Peyer's patch (tissue), 4 donors: ENCODE measurements around the gene DIS3L2. TPM values are rescaled to one million over a fixed set of nuclear protein-coding genes. Genes with fewer than 3 reads are reported as not detected.

Source experiments
- DNase-seq, 3 donors: peaks; one replicate each; pipeline ENCODE4 v3.0.0-alpha.2; 2017 to 2019
- H3K27ac ChIP-seq, 4 donors: fragments of 200-600 bp; sonication (generic); one replicate each; pipeline ENCODE4 v1.5.1; 2016 to 2019
- H3K27me3 ChIP-seq, 2 donors: fragments of 200-600 bp; sonication (generic); one replicate each; pipeline ENCODE4 v1.5.1; 2019
- H3K36me3 ChIP-seq, 3 donors: fragments of 200-600 bp; sonication (generic); one replicate each; pipeline ENCODE4 v1.5.1; 2016 to 2019
- H3K4me1 ChIP-seq, 4 donors: fragments of 200-600 bp; sonication (generic); one replicate each; pipeline ENCODE4 v1.5.1; 2016 to 2019
- H3K4me3 ChIP-seq, 4 donors: fragments of 200-600 bp; sonication (generic); 1 replicate in 3 of 4; 2 replicates in 1 of 4; pipeline ENCODE4 v1.5.1; 2016 to 2019; ENCODE audit warnings: mild to moderate bottlenecking in 1 of 4
- H3K9me3 ChIP-seq, 4 donors: fragments of 200-600 bp; sonication (generic); one replicate each; pipeline ENCODE4 v1.5.1; 2016 to 2019; ENCODE audit warnings: mild to moderate bottlenecking in 1 of 4
- CTCF ChIP-seq, 6 experiments: fragments of 450-650 bp in 4 of 6; fragments of 200-600 bp in 2 of 6; sonication (generic) in 1 of 6; IDR thresholded peaks; one replicate each; pipeline ENCODE4 v1.5.1; 2017 to 2019; ENCODE audit warnings: antibody characterized with exemption in 6 of 6, mild to moderate bottlenecking in 3 of 6, moderate library complexity in 1 of 6
- POLR2A ChIP-seq, 2 donors: fragments of 450-650 bp; IDR thresholded peaks; one replicate each; pipeline ENCODE4 v1.5.1; 2017; ENCODE audit warnings: antibody characterized with exemption in 2 of 2, mild to moderate bottlenecking in 2 of 2, moderate library complexity in 2 of 2
- total RNA-seq, 4 donors: library from RNA; depleted of rRNA; stranded (reverse); fragments of >200 nt; gene quantifications; one replicate each; pipeline ENCODE4 v1.1.0, GENCODE V29; 2016

The DIS3L2 gene
- total RNA-seq, 4 donors from 2014 or later: 26.4 to 147 (median 58.3) TPM

- Histone ChIP-seq H3K36me3 (no peaks in the 10 kb centered on the region), H3K27me3 (no peaks in the 10 kb centered on the region), H3K4me3 (no peak overlapping the region), H3K4me1 (no peaks in the 10 kb centered on the region), H3K9me3 (no peaks in the 10 kb centered on the region), H3K27ac (no peak overlapping the region)
- no peak for TF ChIP-seq CTCF (IDR thresholded peaks at IDR 0.05)
- no peak for TF ChIP-seq POLR2A (IDR thresholded peaks at IDR 0.05)
- no peak for DNase-seq
These were observed 82.5 kb downstream of the DIS3L2 start for GRCh38 chr2:232043966-232044365.

DNA sequence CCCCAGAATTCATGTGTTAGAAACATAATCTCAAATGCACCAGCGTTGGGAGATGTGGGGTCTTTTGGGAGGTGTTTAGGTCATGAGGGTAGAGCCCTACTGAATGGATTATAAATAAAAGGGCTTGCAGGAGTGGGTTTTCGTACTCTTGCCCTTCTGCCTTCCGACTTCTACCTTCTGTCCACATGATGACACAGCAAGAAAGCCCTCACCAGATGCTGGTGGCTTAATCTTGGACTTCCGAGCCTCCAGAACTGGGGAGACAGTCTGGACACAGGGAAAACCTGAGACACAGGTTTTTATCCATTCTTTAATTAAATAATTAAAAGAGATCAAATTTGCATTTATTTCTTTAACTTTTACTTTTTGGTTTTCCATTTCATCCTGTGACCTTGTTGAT lies 87.8 kb downstream of the DIS3L2 start:
- Histone ChIP-seq H3K27me3 (no peaks in the 10 kb centered on the region), H3K36me3 (no peaks in the 10 kb centered on the region), H3K4me3 (no peak overlapping the region), H3K4me1 (no peaks in the 10 kb centered on the region), H3K27ac (no peak overlapping the region), H3K9me3 (no peaks in the 10 kb centered on the region)
- no peak for DNase-seq
- TF ChIP-seq POLR2A (IDR thresholded peaks at IDR 0.05) (no peak), CTCF (IDR thresholded peaks at IDR 0.05) (no peak)

DNA sequence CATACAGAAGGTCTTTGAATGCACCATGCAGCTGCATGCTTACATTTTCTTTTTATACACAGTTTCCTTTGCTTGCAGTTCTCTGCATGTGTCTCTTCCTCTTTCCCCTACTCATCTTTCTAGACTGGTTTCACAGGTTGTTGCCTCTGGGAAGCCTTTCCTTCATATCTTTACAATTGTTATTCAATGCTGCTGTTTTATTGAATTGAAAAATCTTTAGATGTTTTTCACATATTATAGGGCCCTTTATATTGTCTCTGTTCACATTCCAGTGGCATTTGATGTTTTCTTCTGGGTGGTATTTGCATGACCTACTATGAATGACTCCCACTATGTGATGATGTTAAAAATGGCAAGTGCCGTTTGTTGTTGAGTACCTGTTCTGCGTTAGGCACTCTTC lies 91.1 kb downstream of the DIS3L2 start:
- no peaks in the 10 kb centered on the region for H3K4me1 ChIP-seq
- no peaks in the 10 kb centered on the region for H3K36me3 ChIP-seq
- H3K27ac ChIP-seq: no peak overlapping the region
- H3K27me3 ChIP-seq: no peaks in the 10 kb centered on the region
- H3K4me3 ChIP-seq: no peak overlapping the region
- H3K9me3 ChIP-seq: no peaks in the 10 kb centered on the region
- DNase-seq: no peak
- TF ChIP-seq POLR2A (IDR thresholded peaks at IDR 0.05) (no peak), CTCF (IDR thresholded peaks at IDR 0.05) (no peak)

DNA sequence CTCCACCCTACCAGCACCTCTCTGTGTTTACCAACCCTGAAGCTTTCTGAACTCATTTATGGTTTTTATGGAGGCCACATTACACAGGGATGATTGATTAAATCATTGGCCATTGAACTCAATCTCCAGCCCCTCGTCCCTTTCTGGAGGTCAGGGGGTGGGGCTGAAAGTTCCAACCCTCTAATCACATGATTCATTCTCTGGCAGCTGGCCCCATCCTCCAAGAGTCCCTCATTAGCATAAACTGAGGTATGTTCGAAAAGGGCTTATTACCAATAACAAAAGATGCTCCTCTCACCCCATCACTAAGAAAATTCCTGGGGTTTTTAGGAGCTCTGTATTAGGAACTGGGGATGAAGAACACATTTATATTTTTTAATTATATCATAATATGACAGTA lies 92.3 kb downstream of the DIS3L2 start:
- H3K27me3 ChIP-seq: no peaks in the 10 kb centered on the region
- H3K4me3 ChIP-seq: no peak overlapping the region
- no peaks in the 10 kb centered on the region for H3K9me3 ChIP-seq
- no peak overlapping the region for H3K27ac ChIP-seq
- H3K36me3 ChIP-seq: no peaks in the 10 kb centered on the region
- TF ChIP-seq CTCF (IDR thresholded peaks at IDR 0.05) (no peak), POLR2A (IDR thresholded peaks at IDR 0.05) (no peak)
- no peak for DNase-seq
- H3K4me1 ChIP-seq: no peaks in the 10 kb centered on the region

DNA sequence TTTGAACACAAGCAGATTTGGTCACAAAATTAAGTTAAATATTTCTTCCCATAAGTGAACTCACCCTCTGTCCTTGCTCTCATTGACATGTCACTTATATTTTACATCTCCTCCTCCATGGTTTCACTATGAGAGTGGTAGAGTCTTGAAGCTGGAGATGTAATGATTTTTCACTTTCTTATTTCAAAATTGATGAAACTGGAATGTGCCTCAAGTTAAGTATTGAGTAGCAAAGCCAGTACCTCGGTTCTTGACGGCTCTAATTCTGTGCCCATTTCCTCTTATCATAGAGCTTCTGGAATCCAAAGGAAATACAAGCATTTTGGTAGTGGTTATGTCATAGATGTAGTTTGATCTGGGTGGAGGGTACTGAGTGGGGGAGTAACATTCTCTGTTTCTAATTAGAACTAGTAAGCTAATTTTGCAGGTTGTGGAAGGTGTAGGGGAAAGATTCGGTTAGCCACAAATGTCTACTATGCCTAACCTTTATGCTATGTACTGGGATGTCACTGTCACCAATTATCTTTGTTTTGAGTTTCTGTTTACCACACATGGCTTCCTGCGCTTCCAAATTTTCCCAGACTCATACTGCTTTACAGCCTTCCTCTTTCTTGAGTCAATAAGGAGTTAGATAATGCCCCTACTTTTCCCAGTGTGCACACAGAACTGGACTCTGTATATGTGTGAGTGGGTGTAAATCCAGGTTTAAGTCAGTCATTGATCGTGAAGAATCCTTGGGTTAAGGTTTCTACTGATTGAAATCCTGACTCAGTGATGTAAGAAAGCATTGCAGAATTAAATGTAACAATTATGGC lies 96.8 kb downstream of the DIS3L2 start:
- no peaks in the 10 kb centered on the region for H3K27me3 ChIP-seq
- no peaks in the 10 kb centered on the region for H3K4me1 ChIP-seq
- H3K9me3 ChIP-seq: no peaks in the 10 kb centered on the region
- H3K4me3 ChIP-seq: no peak overlapping the region
- no peaks in the 10 kb centered on the region for H3K36me3 ChIP-seq
- TF ChIP-seq CTCF (IDR thresholded peaks at IDR 0.05) (no peak), POLR2A (IDR thresholded peaks at IDR 0.05) (no peak)
- no peak for DNase-seq
- no peak overlapping the region for H3K27ac ChIP-seq
